ENCODE measurements around the gene MVK.

The MVK gene

GRCh38 chr12:109535231-109535862 is 38.2 kb upstream of the MVK start:
- Histone ChIP-seq H3K27ac (ENCODE audit: low read depth, low read length) (no peak overlapping the region), H3K36me3 (ENCODE audit: control insufficient read depth, insufficient read depth, low read length) (peaks cover 12% of the 10 kb centered on the region), H3K27me3 (ENCODE audit: control insufficient read depth, insufficient read depth, low read length) (no peaks in the 10 kb centered on the region), H3K9me3 (ENCODE audit: control insufficient read depth, insufficient read depth, low read depth, low read length) (no peaks in the 10 kb centered on the region), H3K4me3 (ENCODE audit: low read depth, low read length) (no peak overlapping the region), H3K4me1 (ENCODE audit: control insufficient read depth, insufficient read depth, low read length) (peaks cover 5% of the 10 kb centered on the region; the same call in 1 of the 2 replicates), H3K9ac (ENCODE audit: low read length) (no peak overlapping the region)

- Histone ChIP-seq H3K27ac (ENCODE audit: low read depth, low read length) (no peak overlapping the region), H3K9me3 (ENCODE audit: control insufficient read depth, insufficient read depth, low read depth, low read length) (no peaks in the 10 kb centered on the region), H3K27me3 (ENCODE audit: control insufficient read depth, insufficient read depth, low read length) (no peaks in the 10 kb centered on the region), H3K4me1 (ENCODE audit: control insufficient read depth, insufficient read depth, low read length) (peaks cover under 1% of the 10 kb centered on the region; the same call in 1 of the 2 replicates), H3K4me3 (ENCODE audit: low read depth, low read length) (no peak overlapping the region), H3K36me3 (ENCODE audit: control insufficient read depth, insufficient read depth, low read length) (peaks cover 7% of the 10 kb centered on the region; the same call in 1 of the 2 replicates), H3K9ac (ENCODE audit: low read length) (no peak overlapping the region)
Measured at GRCh38 chr12:109535863-109536250, 37.7 kb upstream of the MVK start.

- H3K27me3 ChIP-seq (ENCODE audit: control insufficient read depth, insufficient read depth, low read length) = no peaks in the 10 kb centered on the region
- H3K27ac ChIP-seq (ENCODE audit: low read depth, low read length) = no peak overlapping the region
- H3K9ac ChIP-seq (ENCODE audit: low read length) = no peak overlapping the region
- no peaks in the 10 kb centered on the region; the same call in 1 of the 2 replicates for H3K4me1 ChIP-seq (ENCODE audit: control insufficient read depth, insufficient read depth, low read length)
- peaks cover 4% of the 10 kb centered on the region; the same call in 1 of the 2 replicates for H3K36me3 ChIP-seq (ENCODE audit: control insufficient read depth, insufficient read depth, low read length)
- no peaks in the 10 kb centered on the region for H3K9me3 ChIP-seq (ENCODE audit: control insufficient read depth, insufficient read depth, low read depth, low read length)
- H3K4me3 ChIP-seq (ENCODE audit: low read depth, low read length) = no peak overlapping the region
Measured at GRCh38 chr12:109537136-109537535, 36.5 kb upstream of the MVK start.

- Histone ChIP-seq H3K9me3 (ENCODE audit: control insufficient read depth, insufficient read depth, low read depth, low read length) (no peaks in the 10 kb centered on the region), H3K4me3 (ENCODE audit: low read depth, low read length) (no peak overlapping the region), H3K36me3 (ENCODE audit: control insufficient read depth, insufficient read depth, low read length) (no peaks in the 10 kb centered on the region), H3K9ac (ENCODE audit: low read length) (no peak overlapping the region), H3K27me3 (ENCODE audit: control insufficient read depth, insufficient read depth, low read length) (no peaks in the 10 kb centered on the region), H3K27ac (ENCODE audit: low read depth, low read length) (no peak overlapping the region), H3K4me1 (ENCODE audit: control insufficient read depth, insufficient read depth, low read length) (no peaks in the 10 kb centered on the region; the same call in 1 of the 2 replicates)
Measured at GRCh38 chr12:109538191-109538863, 35.3 kb upstream of the MVK start.

GRCh38 chr12:109539508-109539907 is 34.1 kb upstream of the MVK start:
- Histone ChIP-seq H3K9ac (ENCODE audit: low read length) (no peak overlapping the region), H3K27ac (ENCODE audit: low read depth, low read length) (no peak overlapping the region), H3K9me3 (ENCODE audit: control insufficient read depth, insufficient read depth, low read depth, low read length) (no peaks in the 10 kb centered on the region), H3K4me1 (ENCODE audit: control insufficient read depth, insufficient read depth, low read length) (no peaks in the 10 kb centered on the region; the same call in 1 of the 2 replicates), H3K36me3 (ENCODE audit: control insufficient read depth, insufficient read depth, low read length) (no peaks in the 10 kb centered on the region), H3K27me3 (ENCODE audit: control insufficient read depth, insufficient read depth, low read length) (no peaks in the 10 kb centered on the region), H3K4me3 (ENCODE audit: low read depth, low read length) (no peak overlapping the region)

GRCh38 chr12:109540526-109541412 is 32.8 kb upstream of the MVK start:
- Histone ChIP-seq H3K36me3 (ENCODE audit: control insufficient read depth, insufficient read depth, low read length) (no peaks in the 10 kb centered on the region), H3K27ac (ENCODE audit: low read depth, low read length) (no peak overlapping the region)

GRCh38 chr12:109541413-109541726 is 32.2 kb upstream of the MVK start:
- Histone ChIP-seq H3K36me3 (ENCODE audit: control insufficient read depth, insufficient read depth, low read length) (no peaks in the 10 kb centered on the region), H3K27ac (ENCODE audit: low read depth, low read length) (no peak overlapping the region), H3K9ac (ENCODE audit: low read length) (no peak overlapping the region)

More at GRCh38 chr12:109540526-109541412, 32.8 kb upstream of the MVK start:
- Histone ChIP-seq H3K9me3 (ENCODE audit: control insufficient read depth, insufficient read depth, low read depth, low read length) (no peaks in the 10 kb centered on the region), H3K27me3 (ENCODE audit: control insufficient read depth, insufficient read depth, low read length) (no peaks in the 10 kb centered on the region), H3K9ac (ENCODE audit: low read length) (no peak overlapping the region), H3K4me1 (ENCODE audit: control insufficient read depth, insufficient read depth, low read length) (peaks cover 2% of the 10 kb centered on the region; the same call in 1 of the 2 replicates), H3K4me3 (ENCODE audit: low read depth, low read length) (no peak overlapping the region)

GRCh38 chr12:109542014-109542413 is 31.6 kb upstream of the MVK start:
- no peaks in the 10 kb centered on the region for H3K36me3 ChIP-seq (ENCODE audit: control insufficient read depth, insufficient read depth, low read length)
- no peak overlapping the region for H3K27ac ChIP-seq (ENCODE audit: low read depth, low read length)
- H3K9me3 ChIP-seq (ENCODE audit: control insufficient read depth, insufficient read depth, low read depth, low read length) = no peaks in the 10 kb centered on the region
- no peak overlapping the region for H3K4me3 ChIP-seq (ENCODE audit: low read depth, low read length)
- no peak overlapping the region for H3K9ac ChIP-seq (ENCODE audit: low read length)
- H3K4me1 ChIP-seq (ENCODE audit: control insufficient read depth, insufficient read depth, low read length) = peaks cover 2% of the 10 kb centered on the region; the same call in 1 of the 2 replicates
- H3K27me3 ChIP-seq (ENCODE audit: control insufficient read depth, insufficient read depth, low read length) = no peaks in the 10 kb centered on the region

More at GRCh38 chr12:109541413-109541726, 32.2 kb upstream of the MVK start:
- Histone ChIP-seq H3K27me3 (ENCODE audit: control insufficient read depth, insufficient read depth, low read length) (no peaks in the 10 kb centered on the region), H3K4me1 (ENCODE audit: control insufficient read depth, insufficient read depth, low read length) (peaks cover 2% of the 10 kb centered on the region; the same call in 1 of the 2 replicates), H3K4me3 (ENCODE audit: low read depth, low read length) (no peak overlapping the region), H3K9me3 (ENCODE audit: control insufficient read depth, insufficient read depth, low read depth, low read length) (no peaks in the 10 kb centered on the region)

GRCh38 chr12:109542876-109543275 is 30.7 kb upstream of the MVK start:
- Histone ChIP-seq H3K4me1 (ENCODE audit: control insufficient read depth, insufficient read depth, low read length) (peaks cover 2% of the 10 kb centered on the region; the same call in 1 of the 2 replicates), H3K9ac (ENCODE audit: low read length) (no peak overlapping the region), H3K9me3 (ENCODE audit: control insufficient read depth, insufficient read depth, low read depth, low read length) (no peaks in the 10 kb centered on the region), H3K36me3 (ENCODE audit: control insufficient read depth, insufficient read depth, low read length) (no peaks in the 10 kb centered on the region), H3K27me3 (ENCODE audit: control insufficient read depth, insufficient read depth, low read length) (no peaks in the 10 kb centered on the region), H3K27ac (ENCODE audit: low read depth, low read length) (no peak overlapping the region), H3K4me3 (ENCODE audit: low read depth, low read length) (no peak overlapping the region)

GRCh38 chr12:109544955-109545531 is 28.6 kb upstream of the MVK start:
- Histone ChIP-seq H3K4me1 (ENCODE audit: control insufficient read depth, insufficient read depth, low read length) (peaks cover 2% of the 10 kb centered on the region; the same call in 1 of the 2 replicates), H3K27me3 (ENCODE audit: control insufficient read depth, insufficient read depth, low read length) (no peaks in the 10 kb centered on the region), H3K27ac (ENCODE audit: low read depth, low read length) (no peak overlapping the region)

More at GRCh38 chr12:109544955-109545531, 28.6 kb upstream of the MVK start:
- no peak overlapping the region for H3K9ac ChIP-seq (ENCODE audit: low read length)
- H3K9me3 ChIP-seq (ENCODE audit: control insufficient read depth, insufficient read depth, low read depth, low read length) = no peaks in the 10 kb centered on the region
- H3K4me3 ChIP-seq (ENCODE audit: low read depth, low read length) = no peak overlapping the region
- no peaks in the 10 kb centered on the region for H3K36me3 ChIP-seq (ENCODE audit: control insufficient read depth, insufficient read depth, low read length)
